GM12874 (cell line): Measurements from ENCODE around the gene HES6.

ENCODE experiments used
- CTCF ChIP-seq: IDR thresholded peaks from 2 replicates; pipeline ENCODE4 v1.5.1; 2011; ENCODE audit warnings: low read depth, mild to moderate bottlenecking, control low read depth, low read length, moderate library complexity; ENCODE audit not compliant: insufficient read depth

Gene HES6

GRCh38 chr2:238247841-238248453 is 8.1 kb upstream of the HES6 start:
- TF ChIP-seq CTCF: no peak

GRCh38 chr2:238247002-238247822 is 7.4 kb upstream of the HES6 start:
- TF ChIP-seq CTCF: no peak

- TF ChIP-seq CTCF: no peak
Observed at GRCh38 chr2:238244151-238244550, 4.3 kb upstream of the HES6 start.

GRCh38 chr2:238243496-238244076 is 3.7 kb upstream of the HES6 start:
- TF ChIP-seq CTCF: no peak

GRCh38 chr2:238242731-238243495 is 3.1 kb upstream of the HES6 start:
- no peak for TF ChIP-seq CTCF

GRCh38 chr2:238241970-238242369 is 2.1 kb upstream of the HES6 start:
- no peak for TF ChIP-seq CTCF
